GM21717 (cell line): ENCODE data around the gene FMO5.
"Not testable (repeated sequence)": the region's sequence is repeated elsewhere in the genome, so short reads cannot be mapped to it uniquely, and the experiment has no call there.

ENCODE experiments used
- ATAC-seq: cut with Tn5 transposase; IDR thresholded peaks from one replicate; pipeline ENCODE4 v1.9.1; 2021; ENCODE audit warnings: mild to moderate bottlenecking, moderate library complexity; ENCODE audit not compliant: unreplicated experiment

Gene FMO5

DNA sequence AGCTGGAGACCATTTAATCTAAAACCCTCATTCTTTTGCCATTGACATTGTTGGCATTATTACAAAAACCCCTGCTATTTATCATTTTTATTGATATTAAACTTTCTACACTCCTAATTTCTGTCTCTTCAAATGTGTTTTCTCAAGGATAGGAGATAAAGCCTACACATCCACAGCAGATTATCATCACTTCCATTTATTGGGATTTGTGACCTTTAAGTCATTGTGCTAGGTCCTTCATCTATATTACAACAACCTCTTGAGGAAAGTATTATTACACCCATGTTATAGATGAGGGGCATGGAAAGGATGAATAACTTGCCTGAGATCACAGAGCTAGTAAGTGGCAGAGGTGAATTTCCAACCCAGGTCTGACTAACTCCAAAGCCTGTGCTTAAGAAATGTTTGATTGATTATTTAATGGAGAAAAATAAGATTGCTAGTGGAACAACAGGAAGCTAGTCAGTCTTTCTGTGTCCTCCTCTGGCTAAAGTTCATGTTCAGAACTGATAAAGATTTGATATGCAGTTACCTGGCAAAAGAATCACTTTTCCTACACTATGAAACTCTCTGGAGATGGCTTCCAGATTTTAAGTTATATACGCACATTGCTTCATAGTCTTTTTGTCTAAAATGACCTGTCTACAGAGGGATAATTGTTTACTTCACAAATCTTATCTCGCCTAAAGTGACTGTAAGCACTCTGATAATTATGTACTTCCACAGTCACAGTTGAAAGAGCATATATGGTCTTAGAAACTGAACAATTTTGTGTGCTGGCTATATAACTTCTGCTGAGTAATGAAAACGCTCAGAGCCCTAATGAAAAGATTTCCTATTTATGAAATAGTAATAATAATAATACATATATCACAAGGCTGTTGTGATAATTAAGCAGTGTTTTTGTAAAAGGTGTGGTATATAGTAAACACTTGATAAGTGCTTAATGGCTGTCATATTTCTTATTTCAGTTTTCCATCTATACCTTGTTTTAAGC lies 15.0 kb downstream of the FMO5 start:
- ATAC-seq: no peak

GRCh38 chr1:147208619-147209018 lies 16.5 kb downstream of the FMO5 start:
- no peak for ATAC-seq

DNA sequence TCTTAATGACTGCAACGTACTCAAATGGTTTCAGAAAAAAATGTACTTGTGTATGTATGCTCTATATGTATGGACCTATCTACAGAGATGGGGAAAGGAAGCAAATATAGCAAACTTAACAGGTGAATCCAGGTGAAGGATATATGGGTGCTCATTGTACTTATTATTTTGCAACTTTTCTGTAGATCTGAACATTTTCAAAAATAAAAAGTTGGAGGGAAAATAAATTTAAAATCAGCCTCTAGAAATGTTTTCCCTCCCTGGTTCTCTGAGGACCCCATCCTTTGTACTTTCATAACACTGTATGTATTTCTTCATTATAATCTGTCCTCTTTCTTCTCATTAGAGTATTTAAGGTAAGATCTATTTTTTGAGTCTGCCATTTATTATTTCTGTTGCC lies 17.9 kb downstream of the FMO5 start:
- ATAC-seq: no peak

DNA sequence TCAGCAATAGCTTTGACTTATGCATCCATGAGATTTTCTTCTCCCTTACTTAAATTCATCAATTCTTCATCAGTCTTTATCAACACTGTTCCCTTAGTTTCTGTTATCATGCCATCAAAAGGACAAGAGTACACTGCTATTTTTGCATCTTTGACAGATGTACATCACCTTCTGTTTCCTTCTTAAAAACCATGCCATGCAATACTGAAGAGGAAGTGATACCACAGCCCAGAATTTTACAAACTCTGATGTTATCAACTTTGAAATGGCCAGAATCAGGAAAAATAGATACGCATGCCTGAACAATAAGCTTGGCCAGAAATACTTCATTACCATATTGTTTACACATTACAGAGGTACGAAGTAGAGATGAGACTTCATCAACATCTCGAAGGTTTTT lies 21.1 kb downstream of the FMO5 start:
- no peak for ATAC-seq

GRCh38 chr1:147202576-147202975 lies 22.6 kb downstream of the FMO5 start:
- no peak for ATAC-seq

GRCh38 chr1:147201786-147202185 lies 23.4 kb downstream of the FMO5 start:
- no peak for ATAC-seq

- no peak for ATAC-seq
Measured at GRCh38 chr1:147201276-147201675, 23.9 kb downstream of the FMO5 start.

DNA sequence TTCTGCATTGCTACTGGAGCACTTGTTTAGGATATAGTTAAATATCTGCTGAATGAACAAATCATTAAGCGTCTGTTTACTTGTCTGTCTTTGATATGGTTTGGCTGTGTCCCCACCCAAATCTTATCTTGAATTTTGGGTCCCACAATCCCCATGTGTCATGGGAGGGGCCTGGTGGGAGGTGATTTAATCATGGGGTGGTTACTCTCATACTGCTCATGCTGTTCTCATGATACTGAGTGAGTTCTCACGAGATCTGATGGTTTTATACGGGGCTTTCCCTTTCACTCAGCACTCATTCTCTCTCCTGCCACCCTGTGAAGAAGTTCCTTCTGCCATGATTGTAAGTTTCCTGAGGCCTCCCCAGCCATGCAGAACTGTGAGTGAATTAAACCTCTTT lies 27.8 kb downstream of the FMO5 start:
- not testable (repeated sequence) for ATAC-seq

DNA sequence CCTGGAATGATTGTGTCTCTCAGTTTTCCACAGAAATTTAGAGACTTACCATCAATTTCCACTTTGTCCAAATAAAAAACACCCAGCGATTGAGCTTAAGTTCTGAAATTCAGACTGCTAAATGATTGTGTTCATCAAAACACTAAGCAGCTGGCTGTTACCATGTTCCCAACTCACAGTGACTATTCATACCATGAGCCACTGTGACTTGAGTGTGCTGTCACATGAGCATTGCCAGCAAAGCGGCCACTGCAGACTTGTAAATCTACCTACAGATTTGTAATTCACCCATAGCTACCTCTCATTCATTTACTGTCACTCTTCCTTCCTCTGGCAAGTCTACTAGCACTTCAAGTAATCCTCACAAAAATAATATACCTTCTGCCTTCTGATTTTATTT lies 35.6 kb downstream of the FMO5 start:
- ATAC-seq: no peak

- ATAC-seq: no peak
Measured at GRCh38 chr1:147185432-147185831, 39.7 kb downstream of the FMO5 start.

GRCh38 chr1:147177611-147178380 lies 47.3 kb downstream of the FMO5 start:
- ATAC-seq: no peak

DNA sequence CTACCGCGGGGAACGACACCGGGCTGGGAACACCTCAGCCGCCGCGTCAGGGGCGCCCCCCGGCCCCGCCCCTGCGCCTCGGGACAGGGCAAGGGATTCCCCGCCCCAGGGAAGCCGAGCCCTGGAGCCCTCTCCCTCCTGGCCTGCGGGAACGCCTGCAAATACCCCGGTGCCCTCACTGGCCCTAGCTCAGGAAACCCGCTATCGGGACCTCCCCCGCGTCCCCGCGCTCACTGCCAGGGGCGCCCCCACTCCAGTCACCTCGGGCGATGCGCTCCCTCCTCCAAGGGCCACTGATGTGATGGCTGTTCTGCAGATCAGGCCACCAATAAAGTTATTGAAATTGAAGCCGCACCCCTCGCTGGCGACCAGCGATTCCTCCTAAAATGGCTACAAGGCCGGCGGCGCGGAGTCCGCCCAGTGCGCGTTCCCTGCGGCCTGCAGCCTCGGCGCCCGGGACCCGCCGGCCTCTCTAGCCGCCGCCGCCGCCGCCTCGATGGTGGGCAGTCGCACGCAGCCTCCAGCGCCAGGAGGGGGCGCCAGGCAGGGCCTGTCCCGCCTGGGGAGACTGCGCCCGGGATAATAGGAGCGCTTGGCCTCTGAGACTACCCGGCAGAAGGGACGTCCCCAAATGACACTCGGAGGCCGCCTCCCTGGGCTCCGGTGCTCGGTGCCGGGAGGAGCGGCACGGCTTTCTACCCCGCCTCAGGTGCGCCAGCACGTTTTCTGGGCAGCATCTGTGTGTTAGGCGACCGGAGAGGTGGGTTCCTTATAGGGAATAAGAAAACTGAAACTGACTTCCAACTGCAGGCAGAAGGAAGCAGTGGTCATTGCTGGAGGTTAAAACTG lies 52.7 kb downstream of the FMO5 start, which contains the start of gene PRKAB2:
PRKAB2 (minus strand) TSS at position 303 of the 849 bp plus-strand sequence. CDS start 326 bp downstream, outside the sequence.
- ATAC-seq: peak; percentile 85

DNA sequence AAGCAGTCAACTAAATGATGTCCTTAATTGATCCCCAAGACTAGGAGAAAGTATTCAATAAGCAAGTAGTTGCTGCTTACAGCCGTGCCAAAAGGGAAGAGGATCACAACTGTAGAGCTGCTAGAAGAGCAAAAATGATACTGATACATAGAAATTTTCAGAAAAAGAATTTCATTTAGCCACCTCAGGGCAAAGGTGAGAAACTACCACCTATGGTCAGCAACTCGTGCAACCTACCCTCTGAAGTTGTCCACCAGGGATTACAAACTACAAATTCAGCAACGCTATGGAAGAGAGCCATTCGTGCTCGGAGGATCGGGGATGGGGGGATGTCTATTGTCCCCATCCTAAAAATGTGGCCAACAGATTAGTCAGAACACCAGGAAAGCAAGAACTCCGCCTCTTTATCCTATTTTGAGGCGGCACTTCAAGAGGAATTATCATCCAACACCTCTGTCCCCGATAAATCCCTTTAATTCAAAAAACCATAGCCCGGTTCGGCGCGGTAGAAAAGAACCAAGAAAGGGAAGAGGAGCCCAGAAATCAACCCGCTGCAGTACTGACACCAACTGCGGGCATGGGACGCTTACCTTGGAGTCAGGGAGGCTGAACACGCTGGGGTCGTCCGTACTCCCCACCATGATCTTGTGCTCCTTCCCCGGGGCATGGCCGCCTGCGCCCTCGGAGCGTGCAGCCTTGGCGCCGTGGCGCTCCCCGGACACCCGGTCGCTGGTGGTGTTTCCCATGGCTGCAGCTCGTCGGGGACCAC lies 53.6 kb downstream of the FMO5 start:
- ATAC-seq: no peak

DNA sequence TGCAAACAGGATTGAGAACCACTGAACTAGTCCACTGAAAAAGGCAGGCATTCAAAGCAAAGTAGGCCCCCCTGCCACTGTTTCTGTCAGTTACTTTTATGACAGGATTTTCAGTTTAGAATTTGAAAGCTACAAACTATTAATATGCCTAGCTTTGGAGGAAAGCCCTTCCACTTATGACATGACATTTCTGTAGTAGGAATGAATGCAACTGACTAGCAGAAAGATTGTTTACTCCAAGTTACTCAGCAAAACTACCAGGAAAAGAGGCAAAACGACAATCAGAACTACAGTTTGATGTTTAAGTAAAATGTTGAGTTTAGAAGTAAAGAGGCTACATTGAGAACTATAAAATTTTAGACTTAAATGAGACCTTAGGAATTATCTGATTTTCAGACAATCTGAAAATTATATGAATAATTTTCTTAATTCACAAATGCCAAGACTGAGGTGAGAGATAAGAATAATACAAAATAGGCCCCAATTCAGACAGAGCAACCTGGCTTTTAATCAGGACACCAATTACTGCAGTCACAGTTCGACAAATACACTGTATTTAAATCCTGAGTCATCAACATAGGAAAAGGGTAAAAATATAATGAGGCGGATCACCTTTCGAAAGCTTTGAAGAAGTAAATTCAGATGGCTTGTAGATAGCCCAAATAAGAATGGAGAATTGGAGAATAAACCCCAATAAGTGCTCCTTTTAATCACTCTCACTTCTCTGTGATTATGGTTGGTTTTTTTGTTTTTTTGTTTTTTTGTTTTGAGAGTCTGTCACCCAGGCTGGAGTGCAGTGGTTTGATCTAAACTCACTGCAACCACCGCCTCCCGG lies 55.1 kb downstream of the FMO5 start:
- no peak for ATAC-seq

GRCh38 chr1:147169171-147169570 lies 56.0 kb downstream of the FMO5 start:
- no peak for ATAC-seq

DNA sequence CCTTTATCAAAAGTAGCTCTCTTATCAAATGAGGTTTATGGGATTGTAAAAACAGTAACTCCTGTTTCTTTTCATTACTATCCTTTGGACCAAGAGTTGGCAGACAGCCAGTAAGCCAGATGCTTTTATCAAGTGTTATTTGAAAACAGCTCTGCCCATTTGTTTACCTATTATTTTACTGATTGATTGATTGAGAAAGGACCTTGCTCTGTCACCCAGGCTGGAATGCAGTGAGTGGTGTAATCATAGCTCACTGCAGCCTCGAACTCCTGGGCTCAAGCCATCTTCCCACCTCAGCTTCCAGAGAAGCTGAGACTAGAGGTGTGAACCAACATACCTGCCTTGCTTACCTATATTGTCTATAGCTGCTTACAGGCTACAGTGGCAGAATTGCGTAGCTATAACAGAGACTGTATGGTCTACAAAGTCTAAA lies 56.5 kb downstream of the FMO5 start:
- no peak for ATAC-seq

- ATAC-seq: no peak
Measured at GRCh38 chr1:147167365-147167764, 57.8 kb downstream of the FMO5 start.

- no peak for ATAC-seq
Measured at GRCh38 chr1:147163019-147163418, 62.1 kb downstream of the FMO5 start.

DNA sequence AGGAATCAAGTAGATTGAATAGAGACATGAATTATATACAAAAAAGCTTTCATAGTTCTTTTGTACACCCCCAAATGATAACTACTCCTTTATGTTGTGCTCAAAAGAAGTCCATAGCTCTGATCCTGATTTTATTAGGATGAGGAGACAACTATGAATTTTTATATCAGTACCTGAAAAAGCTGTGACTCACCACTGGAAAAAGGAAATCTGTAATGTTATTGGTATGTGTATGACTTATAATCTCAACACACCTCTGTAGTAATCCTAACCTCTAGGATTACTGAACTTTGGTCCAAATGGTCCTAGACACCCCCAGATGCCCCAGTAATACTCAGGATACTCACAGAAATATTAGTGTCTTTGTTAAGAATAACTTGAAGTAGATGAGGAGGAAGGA lies 63.0 kb downstream of the FMO5 start:
- no peak for ATAC-seq
